Skin of body (tissue), 2 donors: ENCODE results near the gene SREK1IP1. TPM values are rescaled to one million over a fixed set of nuclear protein-coding genes. Genes with fewer than 3 reads are reported as not detected.

Experiments
- DNase-seq: peaks from one replicate; lab custom pipeline; 2025; lab: John Stamatoyannopoulos, UW
- total RNA-seq: library from RNA; depleted of rRNA; stranded (reverse); fragments of >200 nt; gene quantifications from one replicate; pipeline ENCODE4 v1.2.3, GENCODE V29; 2014

Gene SREK1IP1
- total RNA-seq = 15.0 TPM

DNA sequence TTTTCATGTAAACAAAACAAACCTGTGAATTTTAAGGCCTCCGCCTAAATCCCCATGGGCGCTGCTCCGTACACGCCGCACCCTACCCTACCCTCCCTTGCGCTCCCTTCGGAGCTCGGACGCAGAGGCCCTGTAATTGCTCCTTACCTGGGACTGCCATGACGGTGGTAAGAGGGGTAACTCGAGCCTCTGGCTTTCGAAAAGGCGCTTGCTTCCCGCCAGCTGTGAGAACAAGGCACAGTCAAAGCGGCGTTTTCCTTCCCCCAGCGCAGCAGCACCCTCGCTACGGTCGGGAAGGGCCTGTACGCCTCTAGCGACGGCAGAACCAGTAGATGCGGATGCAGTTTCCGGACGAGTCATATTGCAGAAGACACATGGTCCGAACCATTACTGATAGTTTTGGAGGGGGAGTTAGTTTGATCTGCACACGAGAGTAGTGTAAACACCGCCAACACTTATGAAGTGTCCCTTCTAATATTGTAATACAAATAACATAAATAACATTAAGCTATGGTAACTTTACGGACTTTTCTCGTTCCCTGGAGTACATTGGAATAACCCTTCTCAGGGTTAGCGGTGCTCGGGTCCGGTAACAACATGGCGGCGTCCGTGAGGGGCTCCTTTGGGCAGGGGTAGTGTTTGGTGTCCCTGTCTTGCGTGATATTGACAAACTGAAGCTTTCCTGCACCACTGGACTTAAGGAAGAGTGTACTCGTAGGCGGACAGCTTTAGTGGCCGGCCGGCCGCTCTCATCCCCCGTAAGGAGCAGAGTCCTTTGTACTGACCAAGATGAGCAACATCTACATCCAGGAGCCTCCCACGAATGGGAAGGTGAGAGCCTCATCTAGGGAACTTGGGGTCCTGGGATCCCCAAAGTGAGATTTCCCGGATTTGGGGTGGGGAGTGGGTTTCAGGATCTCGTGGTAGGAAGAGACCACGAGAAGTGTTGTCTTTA, at the start of gene SREK1IP1, which contains the start of gene CWC27:
TSS of gene SREK1IP1 (minus strand) at position 334 of the 955 bp plus-strand sequence. CDS start at position 160, 174 bp downstream.
TSS of gene CWC27 (plus strand) at position 573 of the 955 bp plus-strand sequence. CDS start at position 790, 217 bp downstream.
- peak; percentile 97 for DNase-seq

DNA sequence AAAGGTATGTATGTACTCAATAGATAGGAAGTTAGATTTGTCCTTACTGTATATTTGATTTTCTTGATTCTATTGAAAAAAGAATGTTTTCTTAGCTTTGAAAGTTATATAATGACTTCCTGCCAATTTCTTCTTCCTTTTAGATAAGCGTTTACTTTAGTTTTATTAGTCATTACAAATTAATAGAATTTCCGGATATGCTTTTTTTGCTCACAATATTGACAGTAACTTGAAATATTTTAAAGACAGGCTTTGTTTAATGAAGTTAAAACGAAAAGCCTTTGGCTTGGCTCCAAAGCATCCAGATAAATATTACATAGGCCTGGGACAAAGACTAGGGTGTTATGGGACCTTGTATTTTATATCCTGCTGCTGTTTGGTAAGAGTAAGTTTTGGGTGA, 49.8 kb upstream of the SREK1IP1 start:
- no peak for DNase-seq

DNA sequence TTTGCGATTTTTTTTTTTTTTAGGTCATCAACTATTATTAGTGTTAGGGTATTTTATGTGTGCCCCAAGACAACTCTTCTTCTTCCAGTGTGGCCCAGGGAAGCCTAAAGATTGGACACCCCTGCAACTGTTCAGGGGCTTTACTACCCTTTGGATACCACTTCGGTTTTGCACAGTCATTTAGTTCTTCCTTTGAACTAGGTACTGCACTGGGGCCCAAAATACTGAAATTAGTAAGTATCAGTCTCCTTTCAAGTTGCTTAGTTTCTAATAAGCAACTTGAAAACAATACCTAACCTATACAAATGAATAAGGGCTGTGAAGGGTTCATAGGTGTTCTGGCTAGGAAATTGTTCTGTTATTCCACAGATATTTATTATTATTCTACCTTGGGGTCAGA, 45.6 kb upstream of the SREK1IP1 start:
- no peak for DNase-seq

DNA sequence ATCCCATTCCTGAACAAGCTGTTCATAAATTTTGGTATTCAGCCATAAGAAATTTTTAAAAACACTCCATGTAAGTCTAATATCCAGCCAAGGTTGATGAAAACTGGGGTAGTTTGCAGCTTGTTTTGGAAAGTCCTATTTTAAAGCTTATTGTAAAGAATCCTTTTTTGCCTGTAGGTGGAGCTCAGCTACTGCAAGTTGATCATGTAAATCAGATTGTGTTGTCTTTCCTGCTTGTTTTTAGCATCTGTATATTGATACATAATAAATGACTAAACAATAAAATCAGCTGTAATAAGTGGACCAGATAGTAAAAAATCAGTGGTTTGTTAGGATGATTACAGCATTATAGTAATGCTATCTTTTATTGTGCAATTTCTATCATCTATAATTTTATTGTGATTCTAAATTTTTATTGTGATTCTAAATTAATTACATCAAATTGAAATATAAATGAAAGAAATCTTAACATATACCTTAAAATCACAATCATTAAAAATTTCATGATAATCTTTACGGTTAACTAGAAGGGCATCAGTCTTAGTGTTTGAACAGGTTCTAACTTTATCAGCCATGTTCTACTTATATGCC, 42.7 kb upstream of the SREK1IP1 start:
- DNase-seq = peak; percentile 39

DNA sequence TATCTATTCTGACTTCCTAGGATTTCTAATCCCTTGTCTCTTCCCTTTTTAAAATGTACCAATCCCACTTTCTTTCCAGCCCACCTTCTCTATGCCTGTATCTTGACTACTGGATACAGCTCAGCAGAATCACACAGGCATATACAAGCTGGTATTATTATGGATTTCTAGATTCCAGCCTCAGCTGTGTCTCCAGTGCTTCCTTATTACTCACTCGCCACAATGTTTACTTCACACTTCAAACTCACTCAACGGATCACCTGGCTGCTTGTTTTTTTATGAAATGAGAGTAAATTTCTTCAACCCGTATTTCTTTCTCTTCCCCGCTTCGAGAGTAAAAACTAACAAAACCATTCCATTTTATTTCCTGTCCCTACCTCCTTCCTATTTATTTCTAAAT, 39.0 kb upstream of the SREK1IP1 start:
- no peak for DNase-seq

DNA sequence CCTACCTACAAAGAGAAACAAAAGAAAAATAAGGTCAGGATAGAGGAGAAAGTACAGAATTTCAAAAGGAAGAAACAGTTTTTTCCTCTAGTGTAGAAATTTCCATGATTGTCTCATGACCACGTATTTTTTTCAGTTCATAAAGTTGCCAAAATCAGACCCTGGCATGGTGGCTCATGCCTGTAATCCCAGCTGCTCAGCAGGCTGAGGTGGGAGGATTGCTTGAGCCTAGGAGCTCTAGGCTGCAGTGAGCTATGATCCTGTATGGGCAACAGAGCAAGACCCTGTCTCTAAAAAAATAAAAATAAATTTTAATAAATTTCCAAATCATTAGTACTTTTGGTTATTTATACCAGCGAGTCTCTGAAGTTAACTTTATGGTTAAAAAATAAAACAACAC, 38.0 kb upstream of the SREK1IP1 start:
- no peak for DNase-seq

DNA sequence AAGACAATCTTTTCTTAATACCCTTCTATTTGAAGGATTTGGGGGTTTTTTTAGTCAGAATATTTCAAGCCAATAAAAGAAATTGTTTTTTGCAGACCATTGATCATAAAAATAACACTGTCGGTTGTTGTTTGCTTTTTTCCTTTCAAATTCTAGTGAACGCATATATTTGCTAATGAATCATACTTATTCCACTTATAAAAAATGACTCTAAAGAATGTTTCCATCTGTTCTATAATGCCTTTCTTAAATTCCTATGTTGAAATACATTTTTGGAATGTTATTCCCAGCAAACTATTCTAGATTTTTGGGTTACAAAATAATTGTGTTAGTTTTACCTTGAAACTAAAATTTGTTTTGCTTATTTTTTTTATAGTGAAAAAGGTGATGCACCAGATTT, 32.4 kb upstream of the SREK1IP1 start:
- DNase-seq = no peak

DNA sequence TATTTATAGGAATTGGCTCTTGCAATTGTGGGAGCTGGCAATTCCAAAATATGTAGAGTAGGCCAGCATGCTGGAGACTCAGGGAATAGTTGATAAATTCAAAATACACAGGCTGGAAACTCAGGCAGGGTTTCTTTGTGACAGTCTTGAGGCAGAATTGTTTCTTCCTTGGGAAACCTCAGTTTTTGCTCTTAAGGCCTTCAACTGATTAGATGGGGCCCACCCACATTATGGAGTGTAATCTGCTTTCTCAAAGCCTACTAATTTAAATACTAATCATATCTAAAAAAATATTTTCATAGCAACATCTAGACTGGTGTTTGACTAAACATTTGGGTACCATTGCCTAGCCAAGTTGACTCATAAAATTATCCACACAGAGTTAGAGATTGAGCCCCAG, 27.8 kb upstream of the SREK1IP1 start:
- DNase-seq = no peak

DNA sequence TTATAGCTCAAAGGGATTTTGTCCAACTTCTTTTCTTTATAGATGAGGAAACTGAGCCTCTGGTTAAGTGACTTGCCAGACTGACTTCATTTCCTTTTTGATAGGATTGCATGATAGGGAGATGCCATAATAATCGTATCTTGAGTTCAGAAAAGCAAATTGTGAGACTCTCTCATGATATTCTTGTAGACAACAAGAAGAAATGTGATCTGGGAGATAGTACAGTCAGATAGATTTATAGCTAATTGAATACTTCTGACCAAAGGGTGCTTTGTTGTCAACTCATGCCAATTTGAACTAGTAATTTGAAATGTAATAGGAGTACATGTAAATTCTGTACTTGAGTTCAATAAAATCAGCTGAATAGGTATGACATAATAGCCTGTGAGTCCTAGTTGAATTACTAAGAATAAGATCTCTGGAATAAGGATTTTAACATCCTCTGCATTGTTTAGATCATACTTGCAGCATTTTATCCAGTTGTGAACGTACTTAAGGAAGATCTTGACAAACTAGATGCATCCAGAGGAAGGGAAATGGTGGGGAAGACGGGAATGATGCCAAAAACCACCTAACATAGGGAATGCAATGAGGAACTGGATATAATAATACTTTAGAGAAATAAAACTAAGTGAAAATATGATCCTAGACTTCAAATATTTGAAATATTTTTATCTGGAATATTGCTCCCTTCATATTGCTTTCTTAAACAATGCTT, 25.7 kb upstream of the SREK1IP1 start:
- no peak for DNase-seq

DNA sequence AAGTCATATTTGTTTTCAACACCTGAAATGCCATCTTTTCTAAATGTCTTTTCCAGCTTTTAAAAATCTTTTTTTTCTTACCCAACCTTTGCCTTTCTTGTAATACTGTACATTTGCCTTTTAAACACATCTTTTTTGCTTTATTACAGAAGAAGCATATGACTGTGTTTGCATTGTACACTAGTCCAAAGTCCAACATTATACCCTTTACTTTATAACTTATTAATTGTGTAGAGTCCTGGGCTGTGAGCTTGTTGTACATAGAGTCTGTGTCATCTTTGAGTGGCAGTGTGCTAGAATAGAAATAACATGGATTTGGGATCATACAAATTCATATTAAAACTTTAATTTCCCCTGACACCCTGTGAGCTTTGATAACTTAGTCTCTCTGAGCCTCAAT, 24.0 kb upstream of the SREK1IP1 start:
- no peak for DNase-seq

DNA sequence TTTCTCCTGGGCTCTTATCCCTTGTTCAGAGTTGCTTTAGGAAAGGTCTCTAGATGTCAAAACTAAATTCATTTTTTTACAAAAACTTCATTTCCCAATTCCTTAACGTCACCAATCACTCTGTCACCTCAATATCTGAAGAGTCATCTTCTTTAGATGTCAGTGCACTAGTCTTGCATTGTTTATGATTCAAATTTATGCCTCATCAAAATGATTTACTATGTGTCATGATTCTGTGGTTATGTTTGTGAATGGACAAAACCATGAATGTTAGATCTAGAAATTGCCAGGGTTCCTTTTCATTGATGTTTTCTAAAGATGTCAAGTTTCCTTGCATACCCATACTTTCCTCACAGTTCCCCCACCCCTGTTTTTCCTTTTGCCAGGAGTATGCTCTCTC, 21.7 kb upstream of the SREK1IP1 start:
- DNase-seq = no peak

DNA sequence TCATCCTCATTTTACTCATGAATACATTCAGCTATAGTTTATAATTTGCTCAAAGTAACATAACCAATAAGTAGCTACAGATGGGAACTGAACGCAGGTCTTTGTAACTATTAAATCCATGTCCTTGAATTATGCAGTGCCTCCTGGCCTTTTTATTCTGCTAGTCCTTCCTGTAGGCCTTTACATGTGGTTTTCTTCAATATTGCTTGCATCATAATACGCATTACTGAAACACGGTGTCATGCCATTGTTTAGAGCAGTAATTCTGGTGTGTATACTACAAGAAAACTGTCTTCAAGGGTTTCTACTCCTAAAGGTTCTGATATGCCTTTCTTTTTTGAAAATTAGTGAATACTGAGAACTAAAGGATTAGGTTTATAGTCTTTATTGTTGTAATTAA, 21.0 kb upstream of the SREK1IP1 start:
- no peak for DNase-seq

DNA sequence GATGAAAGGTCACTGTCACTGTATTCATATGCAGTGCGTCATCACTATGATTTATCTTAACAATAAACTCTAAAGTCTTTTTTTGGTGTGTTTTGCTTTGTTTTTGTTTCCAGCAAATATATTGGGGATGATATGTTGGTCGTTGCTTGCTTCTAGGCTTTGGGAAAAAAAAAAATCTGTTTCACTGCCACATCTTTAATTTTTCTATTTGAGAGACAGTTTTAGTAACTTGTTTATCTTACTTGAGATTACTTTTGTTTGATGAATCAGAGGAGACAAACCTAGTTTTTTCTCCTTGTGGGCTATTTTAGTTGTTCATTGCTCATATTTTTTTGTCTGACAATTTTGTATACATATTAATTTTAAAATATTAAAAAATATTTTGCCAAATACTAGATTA, 19.7 kb upstream of the SREK1IP1 start:
- no peak for DNase-seq

DNA sequence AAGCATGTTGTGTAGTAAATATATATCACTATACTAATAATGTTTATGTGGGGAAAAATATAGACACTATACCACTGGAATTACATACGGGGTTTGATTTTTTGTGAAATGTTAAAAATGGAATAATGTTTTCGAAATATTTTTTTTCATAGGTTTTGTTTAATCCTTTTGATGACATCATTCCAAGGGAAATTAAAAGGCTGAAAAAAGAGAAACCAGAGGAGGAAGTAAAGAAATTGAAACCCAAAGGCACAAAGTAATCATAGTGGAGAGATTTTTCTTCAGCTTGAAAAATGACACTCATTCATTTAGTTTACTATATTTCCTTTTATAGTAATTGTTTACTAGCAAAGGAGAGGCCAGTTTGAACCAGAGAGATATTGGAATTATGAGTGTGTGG, 17.9 kb upstream of the SREK1IP1 start:
- DNase-seq = no peak

DNA sequence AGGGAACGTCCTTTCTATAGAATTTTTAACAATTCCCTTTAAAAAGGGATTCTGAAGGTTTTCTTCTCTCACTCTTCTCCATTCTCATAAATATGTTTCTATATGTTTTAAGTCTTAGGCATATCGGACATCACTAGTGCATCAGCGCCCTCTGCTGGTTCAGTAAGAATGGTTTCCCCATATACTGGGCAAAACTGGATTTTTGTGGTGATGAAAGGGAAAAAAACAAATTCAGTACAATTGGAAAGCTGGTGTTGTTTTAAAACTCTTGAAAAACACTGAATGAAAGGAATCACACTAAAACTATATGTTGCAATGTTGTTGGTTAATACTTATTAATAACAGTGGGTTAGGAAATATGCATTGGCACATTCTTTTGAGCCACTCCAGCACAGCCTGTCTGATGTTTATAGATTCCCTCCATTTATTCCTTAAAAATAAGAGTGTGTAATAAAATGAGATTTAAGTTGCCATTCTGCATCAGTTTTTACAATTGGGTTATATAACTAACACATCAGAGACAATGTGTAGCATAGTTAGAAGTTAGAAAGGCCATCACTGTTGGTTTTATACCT, 16.0 kb upstream of the SREK1IP1 start:
- peak; percentile 58 for DNase-seq

DNA sequence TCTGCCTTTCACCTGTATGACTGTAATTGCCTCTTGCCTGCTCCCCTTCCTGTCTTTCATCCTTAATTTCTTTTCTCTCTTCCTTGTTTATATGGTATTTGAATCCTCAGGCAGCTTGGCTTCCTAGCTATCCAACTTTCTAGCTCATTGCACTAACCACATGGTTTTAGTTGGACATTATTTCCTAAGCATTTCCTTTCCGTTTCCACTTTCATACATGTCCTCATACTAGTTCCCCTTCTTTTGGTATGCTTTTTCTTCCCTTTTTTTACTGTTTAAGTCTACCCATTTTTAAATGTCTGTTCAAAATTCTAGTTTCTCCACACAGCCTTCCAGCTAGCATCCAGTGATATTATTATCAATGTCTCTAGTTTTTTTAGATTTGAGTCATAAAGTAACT, 6.8 kb upstream of the SREK1IP1 start:
- no peak for DNase-seq

DNA sequence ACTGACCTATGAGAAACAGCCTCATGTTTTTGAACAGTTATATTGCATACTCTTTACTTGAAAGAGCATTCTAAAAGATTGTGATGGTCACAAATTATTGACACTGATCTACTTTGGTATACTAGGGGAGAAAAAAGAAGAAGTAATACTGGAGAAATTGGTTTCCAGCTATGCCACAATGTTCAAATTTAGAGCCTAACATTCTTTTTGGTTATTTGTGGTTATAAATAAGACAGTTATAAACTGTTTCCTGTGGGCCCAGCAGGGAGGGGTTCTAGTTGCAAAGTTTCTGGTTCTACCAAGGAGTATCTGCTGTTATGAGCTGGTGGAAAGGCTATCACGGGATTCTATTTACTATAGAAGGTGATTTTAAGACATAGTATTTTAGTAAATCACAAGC, 5.0 kb upstream of the SREK1IP1 start:
- DNase-seq = no peak

DNA sequence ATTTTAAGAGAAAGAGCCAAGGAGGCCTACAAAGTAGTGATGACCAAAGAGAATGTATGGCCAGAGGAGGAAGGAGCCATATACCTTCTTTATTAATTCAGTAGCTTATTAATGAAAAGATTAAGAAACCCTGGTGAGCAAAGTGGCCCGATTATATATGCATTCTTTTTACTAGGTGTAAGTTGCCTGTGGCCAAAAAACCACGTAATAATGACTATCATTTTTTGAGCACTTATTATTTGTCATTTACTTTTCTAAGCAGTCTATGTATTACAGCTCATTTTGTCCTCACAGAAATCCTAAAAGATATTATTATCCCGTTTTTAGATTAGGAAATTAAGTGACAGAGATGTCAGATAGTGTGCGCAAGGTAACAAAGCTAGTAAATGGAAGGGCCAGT, 3.2 kb upstream of the SREK1IP1 start:
- no peak for DNase-seq

DNA sequence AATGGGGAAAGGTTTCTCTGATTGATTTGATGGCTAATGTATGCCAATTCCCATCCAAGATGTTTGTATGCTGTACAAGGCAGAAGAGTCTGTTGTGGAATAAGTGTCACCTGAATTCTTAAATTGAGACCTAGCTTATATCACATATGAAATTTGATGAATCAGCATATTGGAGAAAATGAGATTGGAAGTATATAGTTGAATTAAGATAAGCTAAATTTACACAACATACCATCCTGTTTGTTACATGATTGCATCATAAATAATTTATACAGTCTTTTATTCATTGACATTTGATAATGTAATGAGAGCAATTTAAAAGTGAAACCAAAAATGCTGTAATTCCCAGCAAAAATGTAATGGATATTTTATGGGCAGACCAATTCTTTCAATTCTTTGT, 1.4 kb upstream of the SREK1IP1 start:
- no peak for DNase-seq

DNA sequence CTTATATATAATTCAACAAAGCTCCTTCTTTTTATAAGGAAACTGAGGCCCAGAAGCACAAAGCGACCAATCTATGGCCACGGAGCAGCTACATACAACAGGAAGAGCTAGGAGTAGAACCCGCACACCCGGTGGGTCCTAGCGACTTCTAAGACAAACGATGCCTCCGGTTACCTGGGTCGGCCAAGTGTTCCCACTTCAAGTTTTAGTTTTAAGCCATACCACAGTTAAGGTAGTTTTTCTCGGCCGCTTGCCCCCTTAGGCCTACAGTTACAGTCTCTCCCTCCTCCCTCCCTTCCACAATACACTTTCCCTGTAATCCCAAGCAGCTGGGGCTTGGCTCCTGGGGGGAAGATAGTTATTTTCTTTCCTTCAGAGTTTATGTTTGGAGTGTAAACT, 533 bp downstream of the SREK1IP1 start:
- peak; percentile 61 for DNase-seq

DNA sequence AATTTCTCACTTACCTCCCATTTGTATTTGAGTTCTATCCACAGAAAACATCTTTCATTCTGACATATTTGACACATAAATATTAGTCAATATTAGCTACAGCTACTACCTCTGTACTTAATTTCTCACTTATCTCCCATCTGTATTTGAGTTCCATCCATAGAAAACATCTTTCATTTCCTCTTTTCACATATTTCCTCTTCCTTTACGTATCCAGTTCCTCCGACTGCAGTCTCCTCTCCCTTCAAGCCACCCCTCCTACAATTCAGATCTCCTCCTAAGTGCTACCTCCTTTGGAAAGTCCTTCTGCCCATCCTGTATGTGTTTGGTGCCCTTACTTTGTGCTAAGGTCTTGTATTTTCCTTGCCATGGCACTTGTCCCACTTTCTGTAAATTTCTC, 1.6 kb downstream of the SREK1IP1 start:
- DNase-seq = no peak
